ENCODE data around the gene PRF1.

Gene PRF1

DNA sequence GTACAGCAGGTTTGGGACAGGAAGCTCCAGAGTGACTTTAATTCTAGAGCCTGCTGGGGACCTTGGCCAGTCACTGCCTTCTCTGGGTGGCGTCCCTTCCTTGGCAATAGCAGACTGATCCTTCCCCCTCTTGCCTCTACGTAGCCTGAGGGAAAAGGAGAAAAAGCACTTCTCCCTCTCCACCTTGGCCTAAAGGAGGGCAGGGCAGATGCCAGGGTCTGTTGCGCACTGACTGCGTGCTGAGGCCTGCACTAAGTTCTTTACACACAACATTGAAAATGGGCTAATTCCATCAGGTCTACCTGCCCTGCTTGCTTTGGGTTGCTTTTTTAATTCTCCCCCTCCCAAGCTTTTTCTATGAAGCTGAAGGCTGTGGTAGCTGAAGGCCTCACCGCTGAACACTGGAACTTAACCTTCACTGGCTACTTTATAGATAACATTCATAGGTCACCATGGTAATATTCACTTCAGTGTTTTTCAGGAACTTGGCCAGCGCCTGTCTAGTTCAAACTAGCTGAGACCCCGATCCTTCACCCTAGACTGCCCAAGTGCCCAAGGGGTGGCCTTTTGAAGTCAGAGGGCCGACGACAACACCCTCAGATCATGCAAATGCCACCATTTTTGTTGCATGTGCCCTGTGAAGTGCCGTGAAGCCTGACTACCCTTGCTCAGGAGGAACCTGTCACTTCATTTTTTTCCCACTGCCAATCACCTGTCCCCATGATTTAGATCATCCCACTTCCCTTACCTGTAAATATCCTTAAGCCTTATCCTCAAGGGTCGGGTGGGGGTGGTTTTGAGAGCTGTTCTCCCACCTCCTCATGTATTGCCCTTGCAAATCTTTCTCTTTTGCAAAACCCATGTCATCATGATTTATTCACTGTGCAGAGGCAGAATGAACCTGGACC, 28.7 kb downstream of the PRF1 start:
- in situ Hi-C loops (cut with HindIII; ENCODE audit: low pct_ligation_motif_present, low sequenced_read_pairs), result loop anchor here (25.0 kb wide), 2 partner anchors 88 to 188 kb away; partner anchors contain the start of gene ADAMTS14
- H3K4me3 ChIP-seq (ENCODE audit: low read depth, low read length), result no peak overlapping the region
- DNase-seq, result no peak
- TF ChIP-seq CTCF (IDR thresholded peaks at IDR 0.05; ENCODE audit: low read depth, low read length, missing control alignments), result no peak
- H3K36me3 ChIP-seq (replicated peaks), result no peaks in the 10 kb centered on the region
- no peak overlapping the region for H3K27ac ChIP-seq
- no peaks in the 10 kb centered on the region for H3K27me3 ChIP-seq (replicated peaks)

DNA sequence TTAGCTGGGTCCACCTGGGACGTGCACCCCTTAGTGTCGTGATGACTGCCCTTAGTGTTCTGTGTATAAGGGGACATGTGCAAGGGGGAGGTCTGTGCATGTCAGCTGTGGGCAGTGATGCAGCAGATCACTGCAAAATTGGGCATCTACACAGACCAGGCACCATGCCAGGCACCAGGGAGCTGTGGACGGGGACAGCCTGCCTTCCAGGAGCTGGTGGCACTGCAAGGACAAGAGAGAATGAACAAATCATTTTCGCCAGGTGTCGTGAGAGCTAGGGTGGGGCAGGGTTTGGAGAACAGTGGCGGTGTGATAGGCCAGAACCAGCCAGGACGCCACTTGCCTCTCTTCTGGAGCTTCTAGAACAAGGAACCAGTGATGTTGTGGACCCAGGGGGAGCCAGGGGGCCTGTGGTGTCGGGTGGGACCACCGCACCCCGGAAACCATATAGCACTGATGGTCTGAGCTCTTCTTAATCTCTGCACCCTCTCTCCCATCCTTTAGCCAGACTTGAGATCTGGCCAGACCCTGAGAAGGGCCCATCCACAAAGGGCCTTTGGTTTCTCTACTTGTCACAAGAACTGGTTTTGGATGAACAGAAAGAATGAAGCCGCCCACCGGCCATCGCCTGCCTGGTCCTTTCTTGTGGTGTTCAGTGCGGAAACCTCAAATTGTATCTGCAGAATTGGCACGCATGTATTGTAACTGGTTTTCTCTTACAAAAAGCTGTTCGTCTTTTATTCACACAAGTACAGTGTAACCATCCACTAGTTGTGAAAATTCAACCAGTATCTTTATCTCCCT, 30.7 kb downstream of the PRF1 start:
- Histone ChIP-seq H3K36me3 (replicated peaks) (no peaks in the 10 kb centered on the region), H3K4me3 (ENCODE audit: low read depth, low read length) (no peak overlapping the region), H3K27me3 (replicated peaks) (no peaks in the 10 kb centered on the region), H3K27ac (no peak overlapping the region)
- in situ Hi-C loops (cut with HindIII; ENCODE audit: low pct_ligation_motif_present, low sequenced_read_pairs), result loop anchor here (25.0 kb wide), 2 partner anchors 90 to 190 kb away; partner anchors contain the start of gene ADAMTS14
- no peak for DNase-seq
- TF ChIP-seq CTCF (IDR thresholded peaks at IDR 0.05; ENCODE audit: low read depth, low read length, missing control alignments), result no peak

- in situ Hi-C loops (cut with HindIII; ENCODE audit: low pct_ligation_motif_present, low sequenced_read_pairs), result loop anchor here (25.0 kb wide), 2 partner anchors 91 to 191 kb away; partner anchors contain the start of gene ADAMTS14
- Histone ChIP-seq H3K27me3 (replicated peaks) (no peaks in the 10 kb centered on the region), H3K27ac (no peak overlapping the region), H3K36me3 (replicated peaks) (no peaks in the 10 kb centered on the region), H3K4me3 (ENCODE audit: low read depth, low read length) (no peak overlapping the region)
- no peak for DNase-seq
- TF ChIP-seq CTCF (IDR thresholded peaks at IDR 0.05; ENCODE audit: low read depth, low read length, missing control alignments), result no peak
Measured at GRCh38 chr10:70571236-70571635, 31.3 kb downstream of the PRF1 start.

DNA sequence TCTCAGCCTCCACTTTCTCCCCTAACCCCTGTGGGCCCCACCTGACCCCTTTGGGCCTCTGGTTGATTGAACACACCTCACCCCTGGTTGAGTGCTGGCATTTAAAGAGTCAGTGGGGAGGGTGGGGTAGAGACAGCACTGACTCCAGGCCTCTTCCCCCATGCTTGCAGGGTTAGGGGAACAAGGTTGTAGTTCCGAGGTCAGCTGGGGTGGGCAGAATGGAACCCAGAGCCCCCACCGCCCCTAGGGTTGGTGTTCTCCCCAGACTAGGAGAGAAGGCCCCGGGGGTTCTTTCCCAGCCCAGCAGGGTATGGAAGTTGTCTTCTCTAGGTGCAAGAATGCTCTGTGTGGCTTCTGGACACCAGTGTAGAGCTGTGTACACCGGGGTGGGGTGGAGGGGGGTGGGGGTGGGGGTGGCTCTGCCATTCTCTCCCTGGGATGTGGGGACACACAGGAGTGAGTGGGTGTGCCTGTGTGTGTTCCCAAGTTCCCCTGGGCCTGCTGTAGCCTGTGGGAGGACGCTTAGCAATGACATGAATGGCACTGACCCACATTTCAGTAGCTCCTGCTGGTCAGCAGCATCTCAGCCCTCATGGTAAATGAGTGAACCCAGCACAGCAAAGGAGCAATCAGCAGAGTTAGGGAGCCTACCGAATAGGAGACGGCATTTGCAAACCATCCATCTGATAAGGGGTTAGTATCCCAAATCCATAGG, 33.6 kb downstream of the PRF1 start:
- Histone ChIP-seq H3K4me3 (ENCODE audit: low read depth, low read length) (no peak overlapping the region), H3K27ac (no peak overlapping the region), H3K36me3 (replicated peaks) (no peaks in the 10 kb centered on the region), H3K27me3 (replicated peaks) (no peaks in the 10 kb centered on the region)
- TF ChIP-seq CTCF (IDR thresholded peaks at IDR 0.05; ENCODE audit: low read depth, low read length, missing control alignments), result no peak
- DNase-seq, result no peak
- in situ Hi-C loops (cut with HindIII; ENCODE audit: low pct_ligation_motif_present, low sequenced_read_pairs), result loop anchor here (25.0 kb wide), 2 partner anchors 93 to 193 kb away; partner anchors contain the start of gene ADAMTS14

- Histone ChIP-seq H3K27ac (no peak overlapping the region), H3K36me3 (replicated peaks) (no peaks in the 10 kb centered on the region), H3K4me3 (ENCODE audit: low read depth, low read length) (no peak overlapping the region), H3K27me3 (replicated peaks) (no peaks in the 10 kb centered on the region)
- no peak for DNase-seq
- no peak for TF ChIP-seq CTCF (IDR thresholded peaks at IDR 0.05; ENCODE audit: low read depth, low read length, missing control alignments)
- in situ Hi-C loops (cut with HindIII; ENCODE audit: low pct_ligation_motif_present, low sequenced_read_pairs), result loop anchor here (25.0 kb wide), 2 partner anchors 94 to 194 kb away; partner anchors contain the start of gene ADAMTS14
Measured at GRCh38 chr10:70568113-70568512, 34.4 kb downstream of the PRF1 start.

All from brain microvascular endothelial cell (primary cell).